PC-9 (cell line): ENCODE results near the gene XRCC5.

Experiments used
- CTCF ChIP-seq: fragments of 200-600 bp; sonication (generic); conservative IDR thresholded peaks from 2 replicates; pipeline ENCODE4 v1.6.1; 2017; ENCODE audit warnings: mixed run types, antibody characterized with exemption, mild to moderate bottlenecking, moderate library complexity
- EZH2 ChIP-seq: fragments of 200-600 bp; sonication (generic); IDR thresholded peaks from 2 replicates; pipeline ENCODE4 v1.8.0; 2017; ENCODE audit warnings: antibody characterized with exemption, low read depth

GRCh38 chr2:216155954-216156353 lies 46.8 kb downstream of the XRCC5 start:
- no peak for TF ChIP-seq CTCF
- TF ChIP-seq EZH2 = no peak
